PC-3 (cell line): ENCODE results near the gene FAM168A.

Experiments used
- EZH2phosphoT487 ChIP-seq: fragments of 300-600 bp; sonication (generic); IDR thresholded peaks from 2 replicates; pipeline ENCODE4 v1.6.1; 2018; ENCODE audit warnings: mild to moderate bottlenecking, antibody characterized with exemption, low read length, borderline replicate concordance
- TF ChIP-seq, protein P1 (sequence below): fragments of 300-600 bp; sonication (generic); conservative IDR thresholded peaks from 2 replicates; pipeline ENCODE4 v1.5.1; 2017; ENCODE audit warnings: antibody characterized with exemption, low read depth, mild to moderate bottlenecking, low read length

DNA sequence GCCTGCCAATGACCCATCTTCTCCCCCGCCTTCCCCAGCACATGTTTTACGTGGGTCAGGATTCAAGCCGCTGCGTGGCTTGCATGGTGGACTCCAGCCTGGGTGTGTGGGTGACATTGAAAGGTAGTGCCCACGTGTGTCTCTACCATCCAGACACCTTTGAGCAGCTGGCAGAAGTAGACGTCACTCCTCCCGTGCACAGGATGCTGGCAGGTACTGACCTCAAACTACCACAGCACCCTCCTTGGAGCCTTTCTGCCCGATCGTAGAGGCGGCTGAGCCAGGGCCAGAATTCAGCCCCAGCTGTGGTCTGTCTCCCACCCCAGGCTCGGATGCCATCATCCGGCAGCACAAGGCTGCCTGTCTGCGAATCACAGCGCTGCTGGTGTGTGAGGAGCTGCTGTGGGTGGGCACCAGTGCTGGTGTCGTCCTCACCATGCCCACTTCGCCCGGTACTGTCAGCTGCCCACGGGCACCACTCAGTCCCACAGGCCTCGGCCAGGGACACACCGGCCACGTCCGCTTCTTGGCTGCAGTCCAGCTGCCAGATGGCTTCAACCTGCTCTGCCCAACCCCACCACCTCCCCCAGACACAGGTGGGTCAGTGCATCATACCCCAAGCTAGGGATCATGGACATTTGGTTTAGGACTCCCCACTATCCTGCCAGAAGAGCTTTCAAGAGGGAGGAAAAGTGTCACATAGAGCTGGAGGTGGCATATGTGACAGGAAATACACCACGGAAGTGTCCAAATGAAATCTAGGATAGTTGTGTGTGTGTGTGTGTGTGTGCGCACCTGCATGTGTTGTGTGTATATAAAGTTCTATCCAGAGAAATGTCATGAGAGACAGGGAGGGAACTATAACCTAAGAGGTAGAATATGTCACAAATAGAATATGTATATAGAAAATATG lies 232.3 kb downstream of the FAM168A start:
- TF ChIP-seq, protein P1, sequence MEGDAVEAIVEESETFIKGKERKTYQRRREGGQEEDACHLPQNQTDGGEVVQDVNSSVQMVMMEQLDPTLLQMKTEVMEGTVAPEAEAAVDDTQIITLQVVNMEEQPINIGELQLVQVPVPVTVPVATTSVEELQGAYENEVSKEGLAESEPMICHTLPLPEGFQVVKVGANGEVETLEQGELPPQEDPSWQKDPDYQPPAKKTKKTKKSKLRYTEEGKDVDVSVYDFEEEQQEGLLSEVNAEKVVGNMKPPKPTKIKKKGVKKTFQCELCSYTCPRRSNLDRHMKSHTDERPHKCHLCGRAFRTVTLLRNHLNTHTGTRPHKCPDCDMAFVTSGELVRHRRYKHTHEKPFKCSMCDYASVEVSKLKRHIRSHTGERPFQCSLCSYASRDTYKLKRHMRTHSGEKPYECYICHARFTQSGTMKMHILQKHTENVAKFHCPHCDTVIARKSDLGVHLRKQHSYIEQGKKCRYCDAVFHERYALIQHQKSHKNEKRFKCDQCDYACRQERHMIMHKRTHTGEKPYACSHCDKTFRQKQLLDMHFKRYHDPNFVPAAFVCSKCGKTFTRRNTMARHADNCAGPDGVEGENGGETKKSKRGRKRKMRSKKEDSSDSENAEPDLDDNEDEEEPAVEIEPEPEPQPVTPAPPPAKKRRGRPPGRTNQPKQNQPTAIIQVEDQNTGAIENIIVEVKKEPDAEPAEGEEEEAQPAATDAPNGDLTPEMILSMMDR, result no peak
- TF ChIP-seq EZH2phosphoT487, result no peak
